T follicular helper cell (primary cell): ENCODE measurements around the gene SHISA7.
A peak's percentile ranks its signal among the peaks of the same experiment; 100 is the strongest.
"Not testable (repeated sequence)": the region's sequence is repeated elsewhere in the genome, so short reads cannot be mapped to it uniquely, and the experiment has no call there.

Source experiments
- DNase-seq: peaks from one replicate; pipeline ENCODE4 v3.0.0-alpha.2; 2020; ENCODE audit warnings: low read depth

The SHISA7 gene

GRCh38 chr19:55418185-55418584, 24.9 kb downstream of the SHISA7 start:
- peak; percentile 46 for DNase-seq

GRCh38 chr19:55410168-55410567, 32.9 kb downstream of the SHISA7 start:
- no peak for DNase-seq

GRCh38 chr19:55409179-55409578, 33.9 kb downstream of the SHISA7 start:
- DNase-seq: not testable (repeated sequence)

- no peak for DNase-seq
Measured at GRCh38 chr19:55408533-55408872, 34.6 kb downstream of the SHISA7 start.

GRCh38 chr19:55407800-55408532, 35.1 kb downstream of the SHISA7 start:
- DNase-seq: peak; percentile 95

- DNase-seq: not testable (repeated sequence)
Measured at GRCh38 chr19:55407550-55407799, 35.6 kb downstream of the SHISA7 start, which contains the start of gene UBE2S. TSS of gene UBE2S (minus strand) at chr19:55407788. CDS start at chr19:55407589, 199 bp downstream.

GRCh38 chr19:55406826-55407549, 36.1 kb downstream of the SHISA7 start:
- DNase-seq: no peak

- DNase-seq: no peak
Measured at GRCh38 chr19:55406091-55406825, 36.8 kb downstream of the SHISA7 start.

- no peak for DNase-seq
Measured at GRCh38 chr19:55405638-55406037, 37.5 kb downstream of the SHISA7 start.

- DNase-seq: no peak
Measured at GRCh38 chr19:55402509-55402908, 40.6 kb downstream of the SHISA7 start.

GRCh38 chr19:55401390-55401789, 41.7 kb downstream of the SHISA7 start:
- not testable (repeated sequence) for DNase-seq

GRCh38 chr19:55400281-55401087, 42.6 kb downstream of the SHISA7 start:
- DNase-seq: no peak

GRCh38 chr19:55398200-55398925, 44.7 kb downstream of the SHISA7 start:
- no peak for DNase-seq

- no peak for DNase-seq
Measured at GRCh38 chr19:55392820-55393761, 50.0 kb downstream of the SHISA7 start.

GRCh38 chr19:55391702-55392615, 51.1 kb downstream of the SHISA7 start:
- no peak for DNase-seq

- no peak for DNase-seq
Measured at GRCh38 chr19:55391191-55391670, 51.9 kb downstream of the SHISA7 start.

GRCh38 chr19:55390461-55390880, 52.6 kb downstream of the SHISA7 start:
- no peak for DNase-seq

- DNase-seq: no peak
Measured at GRCh38 chr19:55389386-55390317, 53.4 kb downstream of the SHISA7 start.
